ENCODE data around the gene TRMT61A. TPM values are rescaled to one million over a fixed set of nuclear protein-coding genes. Genes with fewer than 3 reads are reported as not detected.

Gene TRMT61A
- total RNA-seq, 1 donor from 2014 or later, result 13.7 TPM

DNA sequence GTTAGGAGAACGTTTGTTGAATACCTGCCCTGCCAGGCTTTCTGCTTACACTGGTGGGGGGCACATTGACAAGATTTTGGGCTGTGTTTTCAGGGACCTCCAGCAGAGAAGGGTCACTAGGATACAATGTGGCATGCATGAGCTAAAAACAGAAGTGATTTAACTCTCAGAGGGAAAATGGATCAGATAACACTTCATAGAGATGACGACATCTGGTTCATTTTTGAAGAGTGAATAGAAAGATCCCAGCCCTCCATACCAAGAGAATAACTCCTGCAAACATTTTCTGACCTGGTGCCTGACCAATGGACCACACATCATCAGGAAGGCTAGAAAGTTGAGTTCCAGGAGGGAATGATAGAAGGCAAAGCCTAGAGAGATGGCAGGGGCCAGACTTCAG, 40.0 kb upstream of the TRMT61A start:
- TF ChIP-seq, protein P1, sequence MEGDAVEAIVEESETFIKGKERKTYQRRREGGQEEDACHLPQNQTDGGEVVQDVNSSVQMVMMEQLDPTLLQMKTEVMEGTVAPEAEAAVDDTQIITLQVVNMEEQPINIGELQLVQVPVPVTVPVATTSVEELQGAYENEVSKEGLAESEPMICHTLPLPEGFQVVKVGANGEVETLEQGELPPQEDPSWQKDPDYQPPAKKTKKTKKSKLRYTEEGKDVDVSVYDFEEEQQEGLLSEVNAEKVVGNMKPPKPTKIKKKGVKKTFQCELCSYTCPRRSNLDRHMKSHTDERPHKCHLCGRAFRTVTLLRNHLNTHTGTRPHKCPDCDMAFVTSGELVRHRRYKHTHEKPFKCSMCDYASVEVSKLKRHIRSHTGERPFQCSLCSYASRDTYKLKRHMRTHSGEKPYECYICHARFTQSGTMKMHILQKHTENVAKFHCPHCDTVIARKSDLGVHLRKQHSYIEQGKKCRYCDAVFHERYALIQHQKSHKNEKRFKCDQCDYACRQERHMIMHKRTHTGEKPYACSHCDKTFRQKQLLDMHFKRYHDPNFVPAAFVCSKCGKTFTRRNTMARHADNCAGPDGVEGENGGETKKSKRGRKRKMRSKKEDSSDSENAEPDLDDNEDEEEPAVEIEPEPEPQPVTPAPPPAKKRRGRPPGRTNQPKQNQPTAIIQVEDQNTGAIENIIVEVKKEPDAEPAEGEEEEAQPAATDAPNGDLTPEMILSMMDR (IDR thresholded peaks at IDR 0.05; ENCODE audit: insufficient read depth, low read length, severe bottlenecking), result no peak
- DNase-seq (ENCODE audit: low read depth) (no peak), FAIRE-seq (no peak)
- Histone ChIP-seq H3K27me3 (ENCODE audit: control insufficient read depth, insufficient read depth, low read length) (no peaks in the 10 kb centered on the region), H3K36me3 (ENCODE audit: control insufficient read depth, insufficient read depth, low read length) (peaks cover 23% of the 10 kb centered on the region), H3K4me3 (ENCODE audit: low read depth, low read length) (no peak overlapping the region)

GRCh38 chr14:103489621-103490020, 39.4 kb upstream of the TRMT61A start:
- FAIRE-seq (no peak), DNase-seq (ENCODE audit: low read depth) (no peak)
- no peak overlapping the region for H3K4me3 ChIP-seq (ENCODE audit: low read depth, low read length)
- H3K36me3 ChIP-seq (ENCODE audit: control insufficient read depth, insufficient read depth, low read length), result peaks cover 24% of the 10 kb centered on the region
- H3K27me3 ChIP-seq (ENCODE audit: control insufficient read depth, insufficient read depth, low read length), result no peaks in the 10 kb centered on the region
- TF ChIP-seq, protein P1 (IDR thresholded peaks at IDR 0.05; ENCODE audit: insufficient read depth, low read length, severe bottlenecking), result no peak

DNA sequence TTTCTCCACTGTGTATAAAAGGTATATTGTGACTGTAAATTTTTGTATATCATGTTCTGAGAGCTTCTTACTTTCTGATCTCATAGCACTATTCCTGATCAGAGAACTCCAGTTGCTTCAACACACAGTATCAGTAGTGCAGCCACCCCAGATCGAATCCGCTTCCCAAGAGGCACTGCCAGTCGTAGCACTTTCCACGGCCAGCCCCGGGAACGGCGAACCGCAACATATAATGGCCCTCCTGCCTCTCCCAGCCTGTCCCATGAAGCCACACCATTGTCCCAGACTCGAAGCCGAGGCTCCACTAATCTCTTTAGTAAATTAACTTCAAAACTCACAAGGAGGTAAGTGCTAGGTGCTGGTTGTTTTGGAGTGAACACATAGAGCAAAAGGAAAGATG, 37.3 kb upstream of the TRMT61A start:
- Histone ChIP-seq H3K27me3 (ENCODE audit: control insufficient read depth, insufficient read depth, low read length) (no peaks in the 10 kb centered on the region), H3K36me3 (ENCODE audit: control insufficient read depth, insufficient read depth, low read length) (peaks cover 31% of the 10 kb centered on the region), H3K4me3 (ENCODE audit: low read depth, low read length) (no peak overlapping the region)
- no peak for DNase-seq (ENCODE audit: low read depth)
- TF ChIP-seq, protein P1 (IDR thresholded peaks at IDR 0.05; ENCODE audit: insufficient read depth, low read length, severe bottlenecking), result no peak
- FAIRE-seq, result no peak

DNA sequence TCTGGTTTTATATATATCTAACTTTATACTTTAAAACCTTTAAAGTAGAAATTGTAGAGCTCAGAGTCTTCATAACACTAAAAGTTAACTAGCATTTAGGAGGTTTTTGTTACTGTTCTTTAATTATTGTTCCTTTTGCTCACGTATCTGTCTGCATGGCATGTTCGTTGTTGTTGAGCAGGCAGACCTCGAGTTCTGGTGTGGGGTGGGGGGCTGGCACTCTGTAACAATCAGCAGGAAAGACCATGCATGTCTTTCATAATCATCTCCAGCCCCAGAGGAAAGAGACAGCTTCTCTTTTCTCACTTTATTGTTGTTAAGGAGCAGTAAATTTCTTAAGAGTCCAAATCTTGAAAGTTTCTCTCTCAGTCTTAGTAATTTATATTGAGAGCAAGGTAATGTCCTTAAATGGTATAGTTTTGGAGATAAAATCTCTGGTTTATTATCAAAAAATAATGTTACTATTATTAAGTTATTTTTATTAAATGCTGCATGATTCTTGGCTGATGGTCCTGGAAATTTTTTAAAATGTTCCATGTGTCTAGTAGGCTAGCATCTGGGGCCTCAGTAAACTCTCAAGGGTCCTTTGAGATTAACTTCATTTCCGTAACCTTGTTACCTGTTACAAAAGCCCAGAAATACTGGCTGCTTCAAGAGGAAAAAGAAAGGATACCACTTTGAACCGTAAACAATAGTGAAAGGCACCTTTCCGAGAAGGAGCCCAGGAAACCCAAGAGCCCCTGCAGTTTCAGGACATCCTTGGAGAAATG, 36.7 kb upstream of the TRMT61A start:
- peaks cover 29% of the 10 kb centered on the region for H3K36me3 ChIP-seq (ENCODE audit: control insufficient read depth, insufficient read depth, low read length)

DNA sequence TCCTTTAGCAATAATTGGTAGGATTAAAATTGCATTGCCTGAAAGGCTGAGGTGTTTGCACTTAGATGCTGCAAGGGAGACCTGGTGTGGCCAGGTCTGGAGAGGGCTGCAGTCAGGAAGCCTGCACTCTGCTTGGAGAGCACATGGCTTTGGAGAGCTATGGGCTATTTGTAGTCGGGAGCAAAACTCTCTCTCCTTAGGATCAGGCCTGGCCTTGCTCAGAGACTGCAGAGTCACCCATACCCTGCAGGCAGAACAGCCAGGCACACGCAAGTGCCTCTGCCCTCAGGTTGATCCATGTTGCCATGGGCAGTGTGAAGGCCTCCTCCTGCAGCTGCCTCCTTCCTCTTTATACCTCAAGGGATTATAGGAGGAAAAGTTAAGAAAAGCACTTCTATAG, 33.1 kb upstream of the TRMT61A start:
- Histone ChIP-seq H3K4me3 (ENCODE audit: low read depth, low read length) (no peak overlapping the region), H3K36me3 (ENCODE audit: control insufficient read depth, insufficient read depth, low read length) (peaks cover 18% of the 10 kb centered on the region), H3K27me3 (ENCODE audit: control insufficient read depth, insufficient read depth, low read length) (no peaks in the 10 kb centered on the region)
- TF ChIP-seq, protein P1 (IDR thresholded peaks at IDR 0.05; ENCODE audit: insufficient read depth, low read length, severe bottlenecking), result no peak
- no peak for DNase-seq (ENCODE audit: low read depth)
- no peak for FAIRE-seq

More for the DNA sequence above, 36.7 kb upstream of the TRMT61A start:
- H3K4me3 ChIP-seq (ENCODE audit: low read depth, low read length), result no peak overlapping the region
- TF ChIP-seq, protein P1 (IDR thresholded peaks at IDR 0.05; ENCODE audit: insufficient read depth, low read length, severe bottlenecking), result no peak
- no peak for FAIRE-seq
- H3K27me3 ChIP-seq (ENCODE audit: control insufficient read depth, insufficient read depth, low read length), result no peaks in the 10 kb centered on the region
- no peak for DNase-seq (ENCODE audit: low read depth)

GRCh38 chr14:103496776-103497175, 32.2 kb upstream of the TRMT61A start:
- no peak for FAIRE-seq
- TF ChIP-seq, protein P1 (IDR thresholded peaks at IDR 0.05; ENCODE audit: insufficient read depth, low read length, severe bottlenecking), result no peak
- no peak for DNase-seq (ENCODE audit: low read depth)
- Histone ChIP-seq H3K4me3 (ENCODE audit: low read depth, low read length) (no peak overlapping the region), H3K36me3 (ENCODE audit: control insufficient read depth, insufficient read depth, low read length) (peaks cover 24% of the 10 kb centered on the region), H3K27me3 (ENCODE audit: control insufficient read depth, insufficient read depth, low read length) (no peaks in the 10 kb centered on the region)
